Measurements from ENCODE around the gene MINK1. TPM values are rescaled to one million over a fixed set of nuclear protein-coding genes. Genes with fewer than 3 reads are reported as not detected.

The MINK1 gene
- polyA plus RNA-seq, 2 of the 4 experiments (the other 2 are of a cell fraction): 41.3 to 66.9 TPM

DNA sequence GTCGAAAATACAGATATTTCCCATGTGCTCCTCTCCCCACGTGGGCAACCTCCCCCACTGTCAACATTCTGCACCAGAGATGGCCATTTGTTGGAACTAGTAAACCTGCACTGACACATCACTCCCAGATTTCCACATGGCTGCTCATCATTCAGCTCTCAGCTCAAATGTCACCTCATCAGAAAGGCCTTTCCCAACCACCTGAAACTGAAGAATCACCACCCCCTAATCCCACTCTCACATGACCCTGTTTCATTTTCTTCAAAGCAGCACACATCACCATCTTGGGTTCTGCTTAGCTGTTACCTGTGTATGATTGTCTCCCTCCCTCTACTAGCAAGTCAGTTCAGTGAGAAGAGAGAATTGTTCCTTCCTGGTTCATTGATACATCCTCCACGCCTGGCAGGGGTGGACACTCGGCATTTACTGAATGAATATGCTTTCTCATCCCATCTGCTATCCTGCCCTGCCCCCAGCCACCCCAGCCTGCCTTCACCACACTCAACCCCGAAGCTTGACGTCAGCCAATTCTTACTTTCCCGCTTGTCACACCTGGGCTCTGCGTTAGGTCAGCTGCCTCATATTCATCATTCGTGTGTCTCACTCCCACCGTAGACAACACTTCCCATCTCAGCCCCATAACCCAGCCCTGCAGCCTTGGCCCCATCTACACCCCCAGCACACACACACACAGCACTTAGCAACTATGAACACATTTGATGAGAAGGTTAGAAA is 32.5 kb upstream of the MINK1 start:
- TF ChIP-seq EP300 (IDR thresholded peaks at IDR 0.05) (no peak), CBX8 (IDR thresholded peaks at IDR 0.05) (no peak), HOXB13 (CRISPR knock-in tag; IDR thresholded peaks at IDR 0.05; ENCODE audit: low read depth) (no peak), MYC (IDR thresholded peaks at IDR 0.05; ENCODE audit: borderline replicate concordance, low read length) (no peak), SMC3 (IDR thresholded peaks at IDR 0.05) (no peak), NPAS2 (CRISPR knock-in tag; IDR thresholded peaks at IDR 0.05; ENCODE audit: borderline replicate concordance) (no peak), POLR2AphosphoS2 (conservative IDR thresholded peaks at IDR 0.05; ENCODE audit: low read length) (no peak), KDM5A (IDR thresholded peaks at IDR 0.05) (no peak), RAD21 (conservative IDR thresholded peaks at IDR 0.05 in 1 of 2, IDR thresholded peaks at IDR 0.05 in 1 of 2) (no peak), PBX3 (IDR thresholded peaks at IDR 0.05) (no peak), CBX2 (IDR thresholded peaks at IDR 0.05; ENCODE audit: borderline replicate concordance, low read depth) (no peak), HEYL (CRISPR knock-in tag; IDR thresholded peaks at IDR 0.05) (no peak), RCOR1 (IDR thresholded peaks at IDR 0.05; ENCODE audit: low read depth, low read length) (no peak), MAZ (IDR thresholded peaks at IDR 0.05; ENCODE audit: borderline replicate concordance, low read depth, low read length) (no peak), NFE2L2 (conservative IDR thresholded peaks at IDR 0.05; ENCODE audit: low read length) (no peak), FOSB (CRISPR knock-in tag; IDR thresholded peaks at IDR 0.05) (no peak), MAX (IDR thresholded peaks at IDR 0.05) (no peak), ZFP36 (IDR thresholded peaks at IDR 0.05; ENCODE audit: borderline replicate concordance, partially characterized antibody) (no peak)
- TF ChIP-seq, protein P1, sequence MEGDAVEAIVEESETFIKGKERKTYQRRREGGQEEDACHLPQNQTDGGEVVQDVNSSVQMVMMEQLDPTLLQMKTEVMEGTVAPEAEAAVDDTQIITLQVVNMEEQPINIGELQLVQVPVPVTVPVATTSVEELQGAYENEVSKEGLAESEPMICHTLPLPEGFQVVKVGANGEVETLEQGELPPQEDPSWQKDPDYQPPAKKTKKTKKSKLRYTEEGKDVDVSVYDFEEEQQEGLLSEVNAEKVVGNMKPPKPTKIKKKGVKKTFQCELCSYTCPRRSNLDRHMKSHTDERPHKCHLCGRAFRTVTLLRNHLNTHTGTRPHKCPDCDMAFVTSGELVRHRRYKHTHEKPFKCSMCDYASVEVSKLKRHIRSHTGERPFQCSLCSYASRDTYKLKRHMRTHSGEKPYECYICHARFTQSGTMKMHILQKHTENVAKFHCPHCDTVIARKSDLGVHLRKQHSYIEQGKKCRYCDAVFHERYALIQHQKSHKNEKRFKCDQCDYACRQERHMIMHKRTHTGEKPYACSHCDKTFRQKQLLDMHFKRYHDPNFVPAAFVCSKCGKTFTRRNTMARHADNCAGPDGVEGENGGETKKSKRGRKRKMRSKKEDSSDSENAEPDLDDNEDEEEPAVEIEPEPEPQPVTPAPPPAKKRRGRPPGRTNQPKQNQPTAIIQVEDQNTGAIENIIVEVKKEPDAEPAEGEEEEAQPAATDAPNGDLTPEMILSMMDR (IDR thresholded peaks at IDR 0.05): no peak
- FAIRE-seq (peak; percentile 39), ATAC-seq (no peak), DNase-seq (ENCODE audit: low read depth in 1 of 2, low spot score in 1 of 2) (no peak)
- Histone ChIP-seq H3K4me2 (no peak overlapping the region), H3K9me3 (no peaks in the 10 kb centered on the region), H3K27ac (no peak overlapping the region), H3K4me3 (no peak overlapping the region), H3K4me1 (peaks cover 7% of the 10 kb centered on the region; the same call in 2 of the 3 replicates)
- ChIA-PET POLR2A (no interaction called here), CTCF (interaction anchor here (1.0 to 5.5 kb wide), 8 partner anchors 8 to 90 kb away, joined by 3 to 38 read pairs (median 4); partner anchors contain the start of genes GLTPD2 and MED11)
- 67% methylated on average over 10 of the region's 10 CpGs for WGBS (ENCODE audit: missing lambda C conversion rate)

DNA sequence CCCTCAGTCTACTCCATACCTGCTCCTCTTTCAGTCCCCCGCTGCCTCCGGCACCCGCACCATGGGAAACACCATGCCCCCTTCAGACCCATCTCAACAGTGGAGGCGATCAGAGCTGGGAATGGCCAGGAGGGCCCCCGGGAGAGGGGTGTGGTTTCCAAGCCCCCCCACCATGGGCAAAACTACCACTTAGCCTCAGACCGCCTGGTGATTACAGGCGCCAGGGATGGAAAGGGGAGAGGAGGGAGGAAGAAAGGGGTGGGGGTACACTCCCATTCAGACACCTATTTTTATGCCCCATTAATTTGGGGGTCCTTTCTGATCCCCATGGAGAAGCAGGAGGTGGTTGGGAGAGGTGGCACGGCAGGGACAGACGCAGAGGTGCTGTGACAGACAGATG is 30.9 kb upstream of the MINK1 start, which contains the start of gene C17orf114:
Gene C17orf114, minus strand, starts transcription at position 101 of the 400 bp plus-strand sequence.
- ChIA-PET CTCF (interaction anchor here (0.6 to 5.5 kb wide), 3 partner anchors 13 to 497 kb away, joined by 3 to 38 read pairs (median 5); partner anchors contain the start of genes GLTPD2 and MED11), POLR2A (no interaction called here)
- no peak for DNase-seq (ENCODE audit: low read depth in 1 of 2, low spot score in 1 of 2)
- no peak for ATAC-seq
- Histone ChIP-seq H3K4me1 (peaks cover 6% of the 10 kb centered on the region; the same call in 2 of the 3 replicates), H3K4me2 (no peak within 1 kb of the TSS), H3K27ac (no peak within 1 kb of the TSS), H3K4me3 (no peak within 1 kb of the TSS), H3K9me3 (no peaks in the 10 kb centered on the region)
- FAIRE-seq: no peak
- 87% methylated on average over 9 of the region's 9 CpGs for WGBS (ENCODE audit: missing lambda C conversion rate)
- TF ChIP-seq, protein P2, sequence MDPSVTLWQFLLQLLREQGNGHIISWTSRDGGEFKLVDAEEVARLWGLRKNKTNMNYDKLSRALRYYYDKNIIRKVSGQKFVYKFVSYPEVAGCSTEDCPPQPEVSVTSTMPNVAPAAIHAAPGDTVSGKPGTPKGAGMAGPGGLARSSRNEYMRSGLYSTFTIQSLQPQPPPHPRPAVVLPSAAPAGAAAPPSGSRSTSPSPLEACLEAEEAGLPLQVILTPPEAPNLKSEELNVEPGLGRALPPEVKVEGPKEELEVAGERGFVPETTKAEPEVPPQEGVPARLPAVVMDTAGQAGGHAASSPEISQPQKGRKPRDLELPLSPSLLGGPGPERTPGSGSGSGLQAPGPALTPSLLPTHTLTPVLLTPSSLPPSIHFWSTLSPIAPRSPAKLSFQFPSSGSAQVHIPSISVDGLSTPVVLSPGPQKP (IDR thresholded peaks at IDR 0.05; ENCODE audit: low read depth, low read length): no peak
- TF ChIP-seq MAX (IDR thresholded peaks at IDR 0.05) (no peak), CEBPB (IDR thresholded peaks at IDR 0.05) (no peak), CHD2 (IDR thresholded peaks at IDR 0.05; ENCODE audit: low read length, partially characterized antibody) (no peak), HOXA7 (CRISPR knock-in tag; IDR thresholded peaks at IDR 0.05) (no peak), NPAS2 (CRISPR knock-in tag; IDR thresholded peaks at IDR 0.05; ENCODE audit: borderline replicate concordance) (no peak), EHMT2 (IDR thresholded peaks at IDR 0.05; ENCODE audit: low read depth) (no peak)

All from A549 (cell line).